H1 (cell line): Measurements from ENCODE around the gene SH3RF3.

ENCODE experiments used
- CHD2 ChIP-seq: IDR thresholded peaks from 2 replicates; pipeline ENCODE4 v1.6.1; 2012; ENCODE audit warnings: low read length, improper control_type of control experiment
- CREB1 ChIP-seq: IDR thresholded peaks from 2 replicates; pipeline ENCODE4 v1.6.1; 2012; ENCODE audit warnings: inconsistent platforms
- EZH2 ChIP-seq: fragments of 200-600 bp; sonication (generic); IDR thresholded peaks from 2 replicates; pipeline ENCODE4 v1.7.1; 2012; ENCODE audit warnings: low read depth, mild to moderate bottlenecking, moderate library complexity, low read length, inconsistent platforms; ENCODE audit not compliant: severe bottlenecking
- KDM1A ChIP-seq: fragments of 200-600, 300-600 bp; sonication (generic); IDR thresholded peaks from 2 replicates; pipeline ENCODE4 v1.7.1; 2016; ENCODE audit warnings: mild to moderate bottlenecking, low read length, borderline replicate concordance
- MAFK ChIP-seq: IDR thresholded peaks from 2 replicates; pipeline ENCODE4 v1.6.1; 2012; ENCODE audit warnings: low read depth, mild to moderate bottlenecking, improper control_type of control experiment, low read length
- NRF1 ChIP-seq: IDR thresholded peaks from 2 replicates; pipeline ENCODE4 v1.6.1; 2011; ENCODE audit warnings: mild to moderate bottlenecking, low read depth, low read length, improper control_type of control experiment
- POLR2A ChIP-seq, 2 experiments: IDR thresholded peaks; 1 replicate in 1 of 2; 2 replicates in 1 of 2; pipeline ENCODE4 v1.6.1; 2011; ENCODE audit warnings: low read depth in 2 of 2, low read length in 2 of 2, mild to moderate bottlenecking in 2 of 2; ENCODE audit errors: control extremely low read depth in 1 of 2
- RFX5 ChIP-seq: IDR thresholded peaks from 2 replicates; pipeline ENCODE4 v1.6.1; 2011; ENCODE audit warnings: low read depth, low read length, improper control_type of control experiment, borderline replicate concordance
- SP1 ChIP-seq: IDR thresholded peaks from 2 replicates; pipeline ENCODE4 v1.6.1; 2011; ENCODE audit warnings: low read depth, low read length
- YY1 ChIP-seq: IDR thresholded peaks from 2 replicates; pipeline ENCODE4 v1.6.1; 2011; ENCODE audit warnings: low read depth, mild to moderate bottlenecking, low read length
- ZNF274 ChIP-seq: IDR thresholded peaks from 2 replicates; pipeline ENCODE4 v1.7.0; 2012; ENCODE audit warnings: low read length, borderline replicate concordance; ENCODE audit errors: extremely low read depth
- TF ChIP-seq, protein P1 (sequence below): IDR thresholded peaks from 2 replicates; pipeline ENCODE4 v1.6.1; 2011; ENCODE audit warnings: low read length, improper control_type of control experiment
- TF ChIP-seq, protein P2 (sequence below), 3 experiments: IDR thresholded peaks; 1 replicate in 2 of 3; 2 replicates in 1 of 3; pipeline versions ENCODE4 v1.5.1 to v1.6.1; 2011; ENCODE audit warnings: low read length in 3 of 3, mild to moderate bottlenecking in 3 of 3, inconsistent platforms in 2 of 3, low read depth in 1 of 3, moderate library complexity in 1 of 3; ENCODE audit not compliant: insufficient read depth in 1 of 3; ENCODE audit errors: control extremely low read depth in 1 of 3

DNA sequence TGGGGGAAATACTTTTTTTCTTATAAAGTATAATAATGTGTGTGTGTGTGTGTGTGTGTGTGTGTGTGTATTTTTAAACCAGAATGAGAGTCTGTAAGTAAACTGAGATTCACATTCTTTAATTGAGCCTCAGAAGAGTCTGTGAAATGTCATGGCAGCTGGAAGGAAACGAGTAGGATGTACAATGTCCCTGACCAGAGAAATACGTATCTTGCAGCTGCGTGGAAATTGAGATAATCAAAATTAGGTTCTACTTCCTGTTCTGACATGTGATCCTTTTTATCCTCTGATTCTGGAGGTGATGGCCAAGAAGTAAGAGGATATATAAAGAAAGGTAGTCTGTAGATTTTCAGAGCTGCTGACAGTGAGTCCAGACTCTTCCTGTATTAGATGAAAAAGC, 50.0 kb downstream of the SH3RF3 start:
- TF ChIP-seq MAFK (no peak), POLR2A (IDR thresholded peaks at IDR 0.05; ENCODE audit: control extremely low read depth in 1 of 2, low read depth in 2 of 2, low read length in 2 of 2) (no peak), ZNF274 (no peak), EZH2 (no peak), SP1 (no peak), NRF1 (no peak), RFX5 (no peak), YY1 (no peak), KDM1A (no peak), CHD2 (no peak), CREB1 (no peak)
- TF ChIP-seq, protein P1, sequence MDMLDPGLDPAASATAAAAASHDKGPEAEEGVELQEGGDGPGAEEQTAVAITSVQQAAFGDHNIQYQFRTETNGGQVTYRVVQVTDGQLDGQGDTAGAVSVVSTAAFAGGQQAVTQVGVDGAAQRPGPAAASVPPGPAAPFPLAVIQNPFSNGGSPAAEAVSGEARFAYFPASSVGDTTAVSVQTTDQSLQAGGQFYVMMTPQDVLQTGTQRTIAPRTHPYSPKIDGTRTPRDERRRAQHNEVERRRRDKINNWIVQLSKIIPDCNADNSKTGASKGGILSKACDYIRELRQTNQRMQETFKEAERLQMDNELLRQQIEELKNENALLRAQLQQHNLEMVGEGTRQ: no peak
- TF ChIP-seq, protein P2, sequence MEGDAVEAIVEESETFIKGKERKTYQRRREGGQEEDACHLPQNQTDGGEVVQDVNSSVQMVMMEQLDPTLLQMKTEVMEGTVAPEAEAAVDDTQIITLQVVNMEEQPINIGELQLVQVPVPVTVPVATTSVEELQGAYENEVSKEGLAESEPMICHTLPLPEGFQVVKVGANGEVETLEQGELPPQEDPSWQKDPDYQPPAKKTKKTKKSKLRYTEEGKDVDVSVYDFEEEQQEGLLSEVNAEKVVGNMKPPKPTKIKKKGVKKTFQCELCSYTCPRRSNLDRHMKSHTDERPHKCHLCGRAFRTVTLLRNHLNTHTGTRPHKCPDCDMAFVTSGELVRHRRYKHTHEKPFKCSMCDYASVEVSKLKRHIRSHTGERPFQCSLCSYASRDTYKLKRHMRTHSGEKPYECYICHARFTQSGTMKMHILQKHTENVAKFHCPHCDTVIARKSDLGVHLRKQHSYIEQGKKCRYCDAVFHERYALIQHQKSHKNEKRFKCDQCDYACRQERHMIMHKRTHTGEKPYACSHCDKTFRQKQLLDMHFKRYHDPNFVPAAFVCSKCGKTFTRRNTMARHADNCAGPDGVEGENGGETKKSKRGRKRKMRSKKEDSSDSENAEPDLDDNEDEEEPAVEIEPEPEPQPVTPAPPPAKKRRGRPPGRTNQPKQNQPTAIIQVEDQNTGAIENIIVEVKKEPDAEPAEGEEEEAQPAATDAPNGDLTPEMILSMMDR (IDR thresholded peaks at IDR 0.05; ENCODE audit: control extremely low read depth in 1 of 3, insufficient read depth in 1 of 3, low read depth in 1 of 3, low read length in 3 of 3): no peak
